ENCODE measurements around the gene SIGLEC12. TPM values are rescaled to one million over a fixed set of nuclear protein-coding genes. Genes with fewer than 3 reads are reported as not detected.

The SIGLEC12 gene
- total RNA-seq, 1 donor from 2014 or later = 3.7 TPM

- TF ChIP-seq, protein P1, sequence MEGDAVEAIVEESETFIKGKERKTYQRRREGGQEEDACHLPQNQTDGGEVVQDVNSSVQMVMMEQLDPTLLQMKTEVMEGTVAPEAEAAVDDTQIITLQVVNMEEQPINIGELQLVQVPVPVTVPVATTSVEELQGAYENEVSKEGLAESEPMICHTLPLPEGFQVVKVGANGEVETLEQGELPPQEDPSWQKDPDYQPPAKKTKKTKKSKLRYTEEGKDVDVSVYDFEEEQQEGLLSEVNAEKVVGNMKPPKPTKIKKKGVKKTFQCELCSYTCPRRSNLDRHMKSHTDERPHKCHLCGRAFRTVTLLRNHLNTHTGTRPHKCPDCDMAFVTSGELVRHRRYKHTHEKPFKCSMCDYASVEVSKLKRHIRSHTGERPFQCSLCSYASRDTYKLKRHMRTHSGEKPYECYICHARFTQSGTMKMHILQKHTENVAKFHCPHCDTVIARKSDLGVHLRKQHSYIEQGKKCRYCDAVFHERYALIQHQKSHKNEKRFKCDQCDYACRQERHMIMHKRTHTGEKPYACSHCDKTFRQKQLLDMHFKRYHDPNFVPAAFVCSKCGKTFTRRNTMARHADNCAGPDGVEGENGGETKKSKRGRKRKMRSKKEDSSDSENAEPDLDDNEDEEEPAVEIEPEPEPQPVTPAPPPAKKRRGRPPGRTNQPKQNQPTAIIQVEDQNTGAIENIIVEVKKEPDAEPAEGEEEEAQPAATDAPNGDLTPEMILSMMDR (IDR thresholded peaks at IDR 0.05) = no peak
- H3K27me3 ChIP-seq = peaks cover 30% of the 10 kb centered on the region
- ATAC-seq (no peak), DNase-seq (no peak)
- intact Hi-C loops (cut with DNase I) = no loop called here
- H3K4me3 ChIP-seq = no peak overlapping the region
- no peaks in the 10 kb centered on the region for H3K36me3 ChIP-seq
- H3K4me1 ChIP-seq = no peaks in the 10 kb centered on the region
- no peak overlapping the region for H3K27ac ChIP-seq
- H3K9me3 ChIP-seq = no peaks in the 10 kb centered on the region
These were observed 25.4 kb downstream of the SIGLEC12 start for GRCh38 chr19:51476164-51476563.

- no peaks in the 10 kb centered on the region for H3K9me3 ChIP-seq
- H3K4me3 ChIP-seq = no peak overlapping the region
- H3K36me3 ChIP-seq = no peaks in the 10 kb centered on the region
- peaks cover 27% of the 10 kb centered on the region for H3K27me3 ChIP-seq
- ATAC-seq (peak; percentile 93), DNase-seq (no peak)
- intact Hi-C loops (cut with DNase I) = no loop called here
- H3K27ac ChIP-seq = no peak overlapping the region
- no peaks in the 10 kb centered on the region for H3K4me1 ChIP-seq
- TF ChIP-seq, protein P1 (IDR thresholded peaks at IDR 0.05) = peak; percentile 92
These were observed 28.4 kb downstream of the SIGLEC12 start for GRCh38 chr19:51473009-51473707.

- no peak for ATAC-seq
- no peaks in the 10 kb centered on the region for H3K9me3 ChIP-seq
- no peaks in the 10 kb centered on the region for H3K4me1 ChIP-seq
- H3K36me3 ChIP-seq = no peaks in the 10 kb centered on the region
- TF ChIP-seq, protein P1 (IDR thresholded peaks at IDR 0.05) = no peak
- H3K4me3 ChIP-seq = no peak overlapping the region
- H3K27me3 ChIP-seq = peaks cover 27% of the 10 kb centered on the region
- intact Hi-C loops (cut with DNase I) = no loop called here
- no peak overlapping the region for H3K27ac ChIP-seq
- DNase-seq = no peak
These were observed 29.0 kb downstream of the SIGLEC12 start for GRCh38 chr19:51472607-51473006.

GRCh38 chr19:51471527-51471926, 30.1 kb downstream of the SIGLEC12 start:
- Histone ChIP-seq H3K4me1 (no peaks in the 10 kb centered on the region), H3K27me3 (peaks cover 27% of the 10 kb centered on the region), H3K27ac (no peak overlapping the region), H3K36me3 (no peaks in the 10 kb centered on the region), H3K9me3 (no peaks in the 10 kb centered on the region), H3K4me3 (no peak overlapping the region)
- DNase-seq (no peak), ATAC-seq (no peak)
- intact Hi-C loops (cut with DNase I) = no loop called here
- TF ChIP-seq, protein P1 (IDR thresholded peaks at IDR 0.05) = no peak

- no peak for ATAC-seq
- TF ChIP-seq, protein P1 (IDR thresholded peaks at IDR 0.05) = no peak
- Histone ChIP-seq H3K27me3 (peaks cover 27% of the 10 kb centered on the region), H3K4me1 (no peaks in the 10 kb centered on the region), H3K27ac (no peak overlapping the region), H3K4me3 (no peak overlapping the region), H3K9me3 (no peaks in the 10 kb centered on the region), H3K36me3 (no peaks in the 10 kb centered on the region)
- intact Hi-C loops (cut with DNase I) = no loop called here
- no peak for DNase-seq
These were observed 30.6 kb downstream of the SIGLEC12 start for GRCh38 chr19:51470966-51471365.
